Measurements from ENCODE around the gene POLR1A. TPM values are rescaled to one million over a fixed set of nuclear protein-coding genes. Genes with fewer than 3 reads are reported as not detected.

POLR1A gene
- total and polyA plus RNA-seq, 2 of the 8 experiments (the other 6 are each of a cell fraction or from before 2014, with no cell fraction given), result 8.9 to 58.1 TPM

GRCh38 chr2:86102157-86102556 is 3.5 kb downstream of the POLR1A start (continued):
- TF ChIP-seq CHD7 (IDR thresholded peaks at IDR 0.05; ENCODE audit: insufficient replicate concordance, low read length) (no peak), RXRA (IDR thresholded peaks at IDR 0.05; ENCODE audit: insufficient read depth, low read depth, low read length) (no peak), CTCF (IDR thresholded peaks at IDR 0.05; ENCODE audit: control extremely low read depth in 1 of 3, insufficient read depth in 1 of 3, low read depth in 1 of 3, low read length in 3 of 3) (no peak), NRF1 (IDR thresholded peaks at IDR 0.05; ENCODE audit: low read depth, low read length) (no peak), JUN (IDR thresholded peaks at IDR 0.05; ENCODE audit: low read depth, low read length) (no peak), SAP30 (IDR thresholded peaks at IDR 0.05; ENCODE audit: insufficient read depth, insufficient replicate concordance, low read length) (no peak), RFX5 (IDR thresholded peaks at IDR 0.05; ENCODE audit: borderline replicate concordance, low read depth, low read length) (no peak), PHF8 (conservative IDR thresholded peaks at IDR 0.05; ENCODE audit: low read depth, low read length) (no peak), CBX8 (IDR thresholded peaks at IDR 0.05; ENCODE audit: borderline replicate concordance, low read depth, low read length) (no peak)

All from H1 (cell line).